A549 (cell line): ENCODE results near the gene IL19. TPM values are rescaled to one million over a fixed set of nuclear protein-coding genes. Genes with fewer than 3 reads are reported as not detected.

Source experiments
- ATAC-seq, 2 experiments: fragments of 200-7000 bp in 1 of 2; fragments of >200 bp in 1 of 2; cut with Nextera tagmentation in 1 of 2; cut with Tn5 transposase in 1 of 2; 3 replicates each; pipeline versions ENCODE4 v1.8.0 to v1.9.1; 2018 to 2020; ENCODE audit warnings: mild to moderate bottlenecking in 1 of 2, moderate library complexity in 1 of 2
- CTCF ChIA-PET: fragments of 300-600 bp; sonication (Branson Sonifier 250); formaldehyde crosslinking; extraction: SDS; loops from one replicate; lab custom pipeline; 2021; ENCODE audit warnings: antibody characterized with exemption, inconsistent platforms; lab: Yijun Ruan, JAX
- POLR2A ChIA-PET: fragments of 350-600 bp; formaldehyde crosslinking; extraction: SDS; loops from one replicate; lab custom pipeline; 2021; ENCODE audit warnings: antibody characterized with exemption, inconsistent platforms; lab: Yijun Ruan, JAX
- DNase-seq, 2 experiments: peaks; one replicate each; pipeline versions ENCODE4 v3.0.0 to v3.0.0-alpha.2; 2011 to 2016; ENCODE audit warnings: low read depth in 1 of 2, low spot score in 1 of 2
- FAIRE-seq: peaks from 2 replicates; lab custom pipeline; 2011; peaks lifted over from hg19 to GRCh38; lab: Jason Lieb, UNC
- H3K27ac ChIP-seq, 2 experiments: fragments of >200 bp; sonication (Bioruptor Twin); formaldehyde crosslinking; 3 replicates each; pipeline ENCODE4 v1.5.1; 2016 to 2017
- H3K4me1 ChIP-seq: fragments of >200 bp; sonication (Bioruptor Twin); formaldehyde crosslinking; 3 replicates; pipeline ENCODE4 v1.6.1; 2016
- H3K4me2 ChIP-seq: fragments of >200 bp; sonication (Bioruptor Twin); formaldehyde crosslinking; 3 replicates; pipeline ENCODE4 v1.6.1; 2016
- H3K4me3 ChIP-seq: fragments of >200 bp; sonication (Bioruptor Twin); formaldehyde crosslinking; 3 replicates; pipeline ENCODE4 v1.5.1; 2016
- H3K9me3 ChIP-seq: fragments of >200 bp; sonication (Bioruptor Twin); formaldehyde crosslinking; 3 replicates; pipeline ENCODE4 v1.6.1; 2016
- BHLHE40 ChIP-seq: IDR thresholded peaks from 2 replicates; pipeline ENCODE4 v1.6.1; 2012; ENCODE audit warnings: low read depth, low read length, inconsistent platforms
- CBX8 ChIP-seq: fragments of 200-600 bp; sonication (generic); IDR thresholded peaks from 2 replicates; pipeline ENCODE4 v1.6.1; 2016
- CEBPB ChIP-seq, 2 experiments: fragments of >200 bp in 1 of 2; sonication (Bioruptor Twin) in 1 of 2; formaldehyde crosslinking in 1 of 2; IDR thresholded peaks; 2 replicates each; pipeline ENCODE4 v1.6.1; 2012 to 2016
- EHMT2 ChIP-seq: fragments of 200-600 bp; sonication (generic); IDR thresholded peaks from 2 replicates; pipeline ENCODE4 v1.6.1; 2016; ENCODE audit warnings: antibody characterized with exemption, low read depth, mild to moderate bottlenecking, moderate library complexity
- ESRRA ChIP-seq: fragments of 150-350 bp; IDR thresholded peaks from 2 replicates; pipeline ENCODE4 v1.6.1; 2014; ENCODE audit warnings: mild to moderate bottlenecking, low read length, borderline replicate concordance
- FOXS1 ChIP-seq: fragments of 250-450 bp; sonication (Bioruptor Pico); IDR thresholded peaks from 2 replicates; pipeline ENCODE4 v1.5.0; 2020; ENCODE audit warnings: mild to moderate bottlenecking, moderate library complexity
- HDAC2 ChIP-seq: fragments of 200-600 bp; sonication (generic); IDR thresholded peaks from 2 replicates; pipeline ENCODE4 v1.6.1; 2016
- HOXA7 ChIP-seq: fragments of 250-450 bp; sonication (Bioruptor Pico); IDR thresholded peaks from 2 replicates; pipeline ENCODE4 v1.5.0; 2020; ENCODE audit warnings: mild to moderate bottlenecking, moderate library complexity
- HOXB5 ChIP-seq: fragments of 250-450 bp; sonication (Bioruptor Pico); IDR thresholded peaks from 2 replicates; pipeline ENCODE4 v1.5.0; 2020; ENCODE audit warnings: mild to moderate bottlenecking, moderate library complexity
- MAZ ChIP-seq: fragments of 150-350 bp; IDR thresholded peaks from 2 replicates; pipeline ENCODE4 v1.6.1; 2014; ENCODE audit warnings: antibody characterized with exemption, low read depth, low read length, borderline replicate concordance
- MYC ChIP-seq: IDR thresholded peaks from 2 replicates; pipeline ENCODE4 v1.6.1; 2012; ENCODE audit warnings: mild to moderate bottlenecking, inconsistent platforms, low read length, improper control_type of control experiment, borderline replicate concordance
- NFE2L2 ChIP-seq: fragments of 150-350 bp; conservative IDR thresholded peaks from 2 replicates; pipeline ENCODE4 v1.6.1; 2014; ENCODE audit warnings: low read length
- NPAS2 ChIP-seq: fragments of 250-450 bp; sonication (Bioruptor Pico); IDR thresholded peaks from 2 replicates; pipeline ENCODE4 v1.8.0; 2022; ENCODE audit warnings: mild to moderate bottlenecking, moderate library complexity, borderline replicate concordance
- POLR2AphosphoS2 ChIP-seq: conservative IDR thresholded peaks from 2 replicates; pipeline ENCODE4 v1.6.1; 2012; ENCODE audit warnings: low read length, improper control_type of control experiment, inconsistent platforms
- RAD21 ChIP-seq, 2 experiments: fragments of >200 bp in 1 of 2; sonication (Bioruptor Twin) in 1 of 2; formaldehyde crosslinking in 1 of 2; IDR thresholded peaks in 1 of 2; conservative IDR thresholded peaks in 1 of 2; 2 replicates in 1 of 2; 3 replicates in 1 of 2; pipeline ENCODE4 v1.6.1; 2012 to 2018; ENCODE audit warnings: inconsistent platforms in 1 of 2
- SMC3 ChIP-seq: fragments of >200 bp; sonication (Bioruptor Twin); formaldehyde crosslinking; IDR thresholded peaks from 3 replicates; pipeline ENCODE4 v1.6.1; 2018; ENCODE audit warnings: inconsistent platforms
- WGBS: methylation state at CpG from one replicate; pipeline ENCODE4 v1.1.6; 2017; ENCODE audit errors: missing lambda C conversion rate; 5-methylcytosine and 5-hydroxymethylcytosine counted together
- polyA plus RNA-seq, 4 experiments: library from polyadenylated mRNA; depleted of rRNA in 3 of 4; stranded (reverse); fragments of >200 nt; fragmentation: RNase III in 1 of 4; extraction: RNeasy Plus Mini Kit Qiagen cat#74134 plus additional on column Dnase treatment in 1 of 4; gene quantifications; 2 replicates in 3 of 4; 3 replicates in 1 of 4; pipeline ENCODE4 v1.2.3, GENCODE V29; 2011 to 2017
- TF ChIP-seq, protein P1 (sequence below): fragments of >200 bp; sonication (Bioruptor Twin); formaldehyde crosslinking; IDR thresholded peaks from 3 replicates; pipeline ENCODE4 v1.5.1; 2016
- TF ChIP-seq, protein P2 (sequence below): fragments of 150-350 bp; IDR thresholded peaks from 2 replicates; pipeline ENCODE4 v1.6.1; 2014; ENCODE audit warnings: low read depth, mild to moderate bottlenecking, low read length
- TF ChIP-seq, protein P3 (sequence below): fragments of 200-600 bp; sonication (generic); IDR thresholded peaks from 2 replicates; pipeline ENCODE4 v1.6.1; 2016; ENCODE audit warnings: antibody characterized with exemption, mild to moderate bottlenecking, moderate library complexity
- TF ChIP-seq, protein P4 (sequence below): fragments of 450-650 bp; IDR thresholded peaks from 2 replicates; pipeline ENCODE4 v1.6.1; 2014; ENCODE audit warnings: antibody characterized with exemption

The IL19 gene
- polyA plus RNA-seq, 2 of the 4 experiments (the other 2 are of a cell fraction) = not detected

DNA sequence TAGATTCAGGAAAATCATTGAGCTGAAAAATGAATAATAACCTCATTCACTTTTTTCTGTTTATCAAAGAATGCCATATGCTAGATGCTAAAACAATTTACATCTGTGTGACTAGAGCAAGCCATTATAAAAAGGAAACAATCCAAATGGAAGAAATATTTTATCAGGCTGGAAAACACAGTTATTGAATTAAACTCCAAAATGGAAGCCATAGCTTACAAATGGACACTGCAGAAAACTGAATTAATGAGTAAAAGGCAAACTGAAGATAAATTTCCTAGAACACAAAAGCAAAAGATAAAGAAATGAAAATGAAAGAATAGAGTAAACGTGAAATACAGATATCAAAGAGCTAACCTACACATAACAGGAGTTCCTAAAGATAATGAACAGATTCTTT is 34.8 kb downstream of the IL19 start:
- ATAC-seq (no peak), FAIRE-seq (no peak), DNase-seq (no peak)
- WGBS = 2% methylated on average over 1 of the region's 1 CpG
- Histone ChIP-seq H3K9me3 (no peaks in the 10 kb centered on the region; the same call in 2 of the 3 replicates), H3K4me2 (no peak overlapping the region), H3K4me3 (no peak overlapping the region), H3K27ac (no peak overlapping the region), H3K4me1 (no peaks in the 10 kb centered on the region)
- CTCF ChIA-PET = interaction anchor here (0.9 to 1.5 kb wide), 2 partner anchors 70 to 107 kb away, joined by 3 to 4 read pairs; no protein-coding TSS in a partner anchor
- POLR2A ChIA-PET = no interaction called here
- TF ChIP-seq EHMT2 (no peak), MYC (no peak), BHLHE40 (no peak), HDAC2 (no peak), CBX8 (no peak), ESRRA (no peak)

DNA sequence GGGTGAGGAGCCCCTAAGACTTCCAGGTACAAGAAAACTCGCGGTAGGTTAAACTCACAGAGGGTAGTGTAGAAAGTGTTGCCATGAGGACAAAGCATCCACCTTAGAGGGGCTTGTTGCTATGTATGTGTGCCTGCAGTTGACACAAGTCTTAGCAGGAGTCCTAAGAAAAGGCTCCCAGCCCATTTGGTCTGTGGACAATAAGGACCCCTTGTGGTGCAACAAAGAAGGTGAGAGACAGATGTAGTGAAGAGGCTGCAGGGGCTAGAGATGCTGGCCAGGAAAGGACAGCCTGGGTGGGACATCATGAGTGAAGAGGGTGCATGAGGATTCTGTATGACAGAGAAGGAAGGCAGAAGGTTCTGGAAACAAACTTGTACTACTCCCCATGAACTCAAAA is 38.0 kb downstream of the IL19 start:
- TF ChIP-seq MAZ (no peak), SMC3 (0 out of 3 replicates have a peak, but pooled peaks have one; percentile 13), RAD21 (conservative IDR thresholded peaks at IDR 0.05 in 1 of 2, IDR thresholded peaks at IDR 0.05 in 1 of 2) (peak; percentile 27 to 55; a peak in 2 of 5 replicates)
- TF ChIP-seq, all 56 proteins: peak for 2
- H3K27ac ChIP-seq = no peak overlapping the region
- POLR2A ChIA-PET = no interaction called here
- 4% methylated on average over 2 of the region's 2 CpGs for WGBS
- ATAC-seq (peak in 1 of 2 experiments; percentile 84; a peak in 3 of 6 replicates), DNase-seq (peak in 1 of 2 experiments; percentile 30), FAIRE-seq (no peak)
- no peak overlapping the region for H3K4me3 ChIP-seq
- no peak overlapping the region for H3K4me2 ChIP-seq
- H3K9me3 ChIP-seq = peaks cover 15% of the 10 kb centered on the region
- CTCF ChIA-PET = interaction anchor here (0.9 to 2.5 kb wide), 15 partner anchors 9 to 201 kb away, joined by 3 to 15 read pairs (median 5); partner anchors contain the start of gene DYRK3
- no peaks in the 10 kb centered on the region for H3K4me1 ChIP-seq

DNA sequence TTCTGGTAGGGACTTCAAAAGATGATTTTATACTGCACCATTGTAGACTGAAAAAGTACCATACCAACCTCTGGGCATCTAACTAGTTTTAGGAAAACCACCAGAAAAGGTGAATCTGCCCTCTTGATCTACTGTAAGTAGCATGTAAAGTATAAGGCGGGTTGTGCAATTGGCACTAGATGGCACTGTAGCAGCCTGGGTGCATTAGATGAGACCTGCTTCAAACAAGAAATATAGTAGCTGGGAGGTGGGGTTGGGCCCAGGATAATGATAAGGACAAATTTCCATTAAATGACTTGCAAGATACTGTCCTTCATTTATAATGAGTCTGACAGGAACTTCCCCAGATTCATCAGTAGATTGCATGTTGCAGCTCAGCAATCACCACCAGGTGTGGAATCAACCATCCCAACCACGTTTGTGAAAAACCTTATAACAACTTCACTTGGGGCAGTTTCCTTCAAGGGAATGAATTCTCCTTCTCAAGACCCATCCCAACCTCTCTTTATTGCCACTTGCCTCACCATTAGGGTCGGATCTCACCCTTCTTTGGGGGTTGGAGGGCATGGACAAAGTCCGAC is 39.0 kb downstream of the IL19 start:
- H3K4me1 ChIP-seq = no peaks in the 10 kb centered on the region
- FAIRE-seq = no peak
- CTCF ChIA-PET = interaction anchor here (0.6 to 2.8 kb wide), 23 partner anchors 8 to 202 kb away, joined by 3 to 15 read pairs (median 4); partner anchors contain the start of gene DYRK3
- 16% methylated on average over 4 of the region's 4 CpGs for WGBS
- H3K4me2 ChIP-seq = no peak overlapping the region
- POLR2A ChIA-PET = no interaction called here
- TF ChIP-seq CEBPB (IDR thresholded peaks at IDR 0.05) = peak in 1 of 2 experiments; percentile 56; a peak in 1 of 4 replicates
- TF ChIP-seq SMC3 = peak; percentile 48; the same call in 2 of the 3 replicates
- no peak for TF ChIP-seq POLR2AphosphoS2
- TF ChIP-seq RAD21 (conservative IDR thresholded peaks at IDR 0.05 in 1 of 2, IDR thresholded peaks at IDR 0.05 in 1 of 2) = peak; percentile 49 to 61
- TF ChIP-seq, protein P1, sequence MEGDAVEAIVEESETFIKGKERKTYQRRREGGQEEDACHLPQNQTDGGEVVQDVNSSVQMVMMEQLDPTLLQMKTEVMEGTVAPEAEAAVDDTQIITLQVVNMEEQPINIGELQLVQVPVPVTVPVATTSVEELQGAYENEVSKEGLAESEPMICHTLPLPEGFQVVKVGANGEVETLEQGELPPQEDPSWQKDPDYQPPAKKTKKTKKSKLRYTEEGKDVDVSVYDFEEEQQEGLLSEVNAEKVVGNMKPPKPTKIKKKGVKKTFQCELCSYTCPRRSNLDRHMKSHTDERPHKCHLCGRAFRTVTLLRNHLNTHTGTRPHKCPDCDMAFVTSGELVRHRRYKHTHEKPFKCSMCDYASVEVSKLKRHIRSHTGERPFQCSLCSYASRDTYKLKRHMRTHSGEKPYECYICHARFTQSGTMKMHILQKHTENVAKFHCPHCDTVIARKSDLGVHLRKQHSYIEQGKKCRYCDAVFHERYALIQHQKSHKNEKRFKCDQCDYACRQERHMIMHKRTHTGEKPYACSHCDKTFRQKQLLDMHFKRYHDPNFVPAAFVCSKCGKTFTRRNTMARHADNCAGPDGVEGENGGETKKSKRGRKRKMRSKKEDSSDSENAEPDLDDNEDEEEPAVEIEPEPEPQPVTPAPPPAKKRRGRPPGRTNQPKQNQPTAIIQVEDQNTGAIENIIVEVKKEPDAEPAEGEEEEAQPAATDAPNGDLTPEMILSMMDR = peak; percentile 47
- H3K9me3 ChIP-seq = peaks cover 15% of the 10 kb centered on the region
- no peak overlapping the region for H3K27ac ChIP-seq
- ATAC-seq = peak; percentile 71 to 85; a peak in 4 of 6 replicates
- DNase-seq = peak; percentile 16 to 44
- H3K4me3 ChIP-seq = no peak overlapping the region

DNA sequence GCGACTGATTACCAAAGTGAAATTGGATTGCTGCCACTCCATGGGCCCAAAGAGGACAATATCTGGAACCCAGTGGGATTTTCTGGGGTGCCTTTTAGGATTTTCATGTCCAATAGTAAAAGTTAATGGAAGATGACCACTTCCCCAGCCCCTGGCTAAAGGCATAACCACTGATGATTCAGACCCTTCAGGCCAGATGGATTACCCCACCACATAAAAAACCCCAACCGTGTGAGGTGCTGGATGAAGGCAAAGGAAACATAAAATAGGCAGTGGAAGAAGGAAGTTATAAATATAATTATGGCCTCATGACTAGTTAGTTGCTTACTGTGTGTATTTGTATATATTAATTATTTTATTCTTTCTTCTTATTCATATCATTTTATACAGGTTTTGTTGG is 41.9 kb downstream of the IL19 start:
- POLR2A ChIA-PET = no interaction called here
- CTCF ChIA-PET = interaction anchor here (0.8 kb wide), 1 partner anchor 20 kb away, joined by 3 read pairs; no protein-coding TSS in a partner anchor
- 1% methylated on average over 2 of the region's 2 CpGs for WGBS

More for the DNA sequence above, 41.9 kb downstream of the IL19 start:
- no peaks in the 10 kb centered on the region for H3K4me1 ChIP-seq
- ATAC-seq (no peak), DNase-seq (no peak), FAIRE-seq (no peak)
- peaks cover 15% of the 10 kb centered on the region for H3K9me3 ChIP-seq
- no peak overlapping the region for H3K27ac ChIP-seq
- TF ChIP-seq HOXB5 (CRISPR knock-in tag) (no peak), NFE2L2 (no peak), NPAS2 (CRISPR knock-in tag) (no peak), FOXS1 (CRISPR knock-in tag) (no peak), HOXA7 (CRISPR knock-in tag) (no peak)
- TF ChIP-seq, protein P2, sequence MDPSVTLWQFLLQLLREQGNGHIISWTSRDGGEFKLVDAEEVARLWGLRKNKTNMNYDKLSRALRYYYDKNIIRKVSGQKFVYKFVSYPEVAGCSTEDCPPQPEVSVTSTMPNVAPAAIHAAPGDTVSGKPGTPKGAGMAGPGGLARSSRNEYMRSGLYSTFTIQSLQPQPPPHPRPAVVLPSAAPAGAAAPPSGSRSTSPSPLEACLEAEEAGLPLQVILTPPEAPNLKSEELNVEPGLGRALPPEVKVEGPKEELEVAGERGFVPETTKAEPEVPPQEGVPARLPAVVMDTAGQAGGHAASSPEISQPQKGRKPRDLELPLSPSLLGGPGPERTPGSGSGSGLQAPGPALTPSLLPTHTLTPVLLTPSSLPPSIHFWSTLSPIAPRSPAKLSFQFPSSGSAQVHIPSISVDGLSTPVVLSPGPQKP = no peak
- TF ChIP-seq, protein P3, sequence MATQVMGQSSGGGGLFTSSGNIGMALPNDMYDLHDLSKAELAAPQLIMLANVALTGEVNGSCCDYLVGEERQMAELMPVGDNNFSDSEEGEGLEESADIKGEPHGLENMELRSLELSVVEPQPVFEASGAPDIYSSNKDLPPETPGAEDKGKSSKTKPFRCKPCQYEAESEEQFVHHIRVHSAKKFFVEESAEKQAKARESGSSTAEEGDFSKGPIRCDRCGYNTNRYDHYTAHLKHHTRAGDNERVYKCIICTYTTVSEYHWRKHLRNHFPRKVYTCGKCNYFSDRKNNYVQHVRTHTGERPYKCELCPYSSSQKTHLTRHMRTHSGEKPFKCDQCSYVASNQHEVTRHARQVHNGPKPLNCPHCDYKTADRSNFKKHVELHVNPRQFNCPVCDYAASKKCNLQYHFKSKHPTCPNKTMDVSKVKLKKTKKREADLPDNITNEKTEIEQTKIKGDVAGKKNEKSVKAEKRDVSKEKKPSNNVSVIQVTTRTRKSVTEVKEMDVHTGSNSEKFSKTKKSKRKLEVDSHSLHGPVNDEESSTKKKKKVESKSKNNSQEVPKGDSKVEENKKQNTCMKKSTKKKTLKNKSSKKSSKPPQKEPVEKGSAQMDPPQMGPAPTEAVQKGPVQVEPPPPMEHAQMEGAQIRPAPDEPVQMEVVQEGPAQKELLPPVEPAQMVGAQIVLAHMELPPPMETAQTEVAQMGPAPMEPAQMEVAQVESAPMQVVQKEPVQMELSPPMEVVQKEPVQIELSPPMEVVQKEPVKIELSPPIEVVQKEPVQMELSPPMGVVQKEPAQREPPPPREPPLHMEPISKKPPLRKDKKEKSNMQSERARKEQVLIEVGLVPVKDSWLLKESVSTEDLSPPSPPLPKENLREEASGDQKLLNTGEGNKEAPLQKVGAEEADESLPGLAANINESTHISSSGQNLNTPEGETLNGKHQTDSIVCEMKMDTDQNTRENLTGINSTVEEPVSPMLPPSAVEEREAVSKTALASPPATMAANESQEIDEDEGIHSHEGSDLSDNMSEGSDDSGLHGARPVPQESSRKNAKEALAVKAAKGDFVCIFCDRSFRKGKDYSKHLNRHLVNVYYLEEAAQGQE = no peak
- TF ChIP-seq, protein P4, sequence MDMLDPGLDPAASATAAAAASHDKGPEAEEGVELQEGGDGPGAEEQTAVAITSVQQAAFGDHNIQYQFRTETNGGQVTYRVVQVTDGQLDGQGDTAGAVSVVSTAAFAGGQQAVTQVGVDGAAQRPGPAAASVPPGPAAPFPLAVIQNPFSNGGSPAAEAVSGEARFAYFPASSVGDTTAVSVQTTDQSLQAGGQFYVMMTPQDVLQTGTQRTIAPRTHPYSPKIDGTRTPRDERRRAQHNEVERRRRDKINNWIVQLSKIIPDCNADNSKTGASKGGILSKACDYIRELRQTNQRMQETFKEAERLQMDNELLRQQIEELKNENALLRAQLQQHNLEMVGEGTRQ = no peak
- no peak overlapping the region for H3K4me3 ChIP-seq
- no peak overlapping the region for H3K4me2 ChIP-seq
